Activated CD8-positive, alpha-beta T cell treated with anti-CD3 and anti-CD28 coated beads for 36 hours (primary cell): Measurements from ENCODE around the gene TAGLN2. TPM values are rescaled to one million over a fixed set of nuclear protein-coding genes. Genes with fewer than 3 reads are reported as not detected.

ENCODE experiments used
- ATAC-seq: fragments of 200-7000 bp; cut with Tn5 transposase; one replicate; pipeline ENCODE4 v1.10.0; 2021; ENCODE audit warnings: mild to moderate bottlenecking, moderate library complexity
- CTCF ChIA-PET: fragments of 350-600 bp; sonication (Branson Sonifier 250); formaldehyde crosslinking; loops from one replicate; lab custom pipeline; 2021; ENCODE audit warnings: antibody characterized with exemption; lab: Charles Lee
- POLR2A ChIA-PET: fragments of 350-600 bp; sonication (Branson Sonifier 250); formaldehyde crosslinking; loops from one replicate; lab custom pipeline; 2021; ENCODE audit warnings: antibody characterized with exemption; lab: Charles Lee
- DNase-seq: peaks from one replicate; pipeline ENCODE4 v3.0.0-alpha.2; 2020
- H3K27ac Mint-ChIP-seq: one replicate; pipeline ENCODE4 v1.8.0; 2021; ENCODE audit warnings: mild to moderate bottlenecking, mixed read lengths
- H3K27me3 Mint-ChIP-seq: one replicate; pipeline ENCODE4 v1.8.0; 2021; ENCODE audit warnings: mixed read lengths
- H3K36me3 Mint-ChIP-seq: one replicate; pipeline ENCODE4 v1.8.0; 2021; ENCODE audit warnings: low read depth, mixed read lengths
- H3K4me1 Mint-ChIP-seq: one replicate; pipeline ENCODE4 v1.8.0; 2021; ENCODE audit warnings: low read depth, mixed read lengths
- H3K4me3 Mint-ChIP-seq: one replicate; pipeline ENCODE4 v1.8.0; 2021; ENCODE audit warnings: mild to moderate bottlenecking, moderate library complexity, mixed read lengths
- H3K9me3 Mint-ChIP-seq: one replicate; pipeline ENCODE4 v1.8.0; 2021; ENCODE audit warnings: mixed read lengths
- intact Hi-C: fragments of 100-400 bp; cut with micrococcal nuclease; formaldehyde crosslinking; loops from one replicate; pipeline ENCODE4 v1.10.0; 2022
- total RNA-seq, 2 experiments: library from RNA; stranded (reverse); gene quantifications; one replicate each; pipeline ENCODE4 v1.2.3, GENCODE V29; 2021
- TF ChIP-seq, protein P1 (sequence below): fragments of 200-600 bp; IDR thresholded peaks from one replicate; pipeline ENCODE4 v1.8.0; 2022; ENCODE audit warnings: antibody characterized with exemption, mild to moderate bottlenecking

Gene TAGLN2
- total RNA-seq, 2 experiments from 2014 or later = 475 to 482 TPM

DNA sequence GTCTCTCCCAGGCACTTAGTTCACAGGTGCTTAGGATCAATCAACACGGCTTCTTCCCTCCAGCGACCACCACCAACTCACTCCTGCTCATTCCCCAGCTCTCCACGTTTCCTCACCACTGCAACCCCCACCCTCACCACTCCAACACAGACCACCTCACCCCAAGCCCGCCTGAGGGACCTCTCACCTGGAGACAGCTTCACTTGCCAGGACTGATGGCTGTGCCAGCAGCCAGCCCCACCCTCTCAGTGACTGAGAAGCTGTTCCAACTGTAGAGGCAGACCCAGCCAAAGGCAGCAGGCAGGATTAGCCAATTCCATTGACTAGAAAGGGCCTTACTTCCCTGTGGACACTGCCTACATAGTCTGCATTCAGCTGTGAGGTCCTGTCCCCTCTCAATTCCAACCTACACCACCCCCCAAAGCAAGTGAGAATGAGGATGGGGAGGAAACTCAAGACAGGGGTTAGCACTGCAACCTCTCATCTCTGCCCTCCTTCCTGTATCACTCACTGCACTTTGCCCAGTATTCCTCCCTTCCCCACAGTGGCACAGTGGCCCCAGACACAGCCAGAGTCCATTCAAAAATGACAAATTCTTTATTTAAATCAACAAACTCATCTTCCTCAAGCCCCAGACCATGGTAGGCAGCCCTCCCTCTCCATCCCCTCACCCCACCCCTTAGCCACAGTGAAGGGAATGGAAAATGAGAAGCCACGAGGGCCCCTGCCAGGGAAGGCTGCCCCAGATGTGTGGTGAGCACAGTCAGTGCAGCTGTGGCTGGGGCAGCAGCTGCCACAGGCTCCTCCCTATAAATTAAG, 7.6 kb downstream of the TAGLN2 start:
- POLR2A ChIA-PET = interaction anchor here (1.5 kb wide), 1 partner anchor 98 kb away, joined by 4 read pairs; no protein-coding TSS in a partner anchor
- peaks cover 56% of the 10 kb centered on the region for H3K36me3 Mint-ChIP-seq

DNA sequence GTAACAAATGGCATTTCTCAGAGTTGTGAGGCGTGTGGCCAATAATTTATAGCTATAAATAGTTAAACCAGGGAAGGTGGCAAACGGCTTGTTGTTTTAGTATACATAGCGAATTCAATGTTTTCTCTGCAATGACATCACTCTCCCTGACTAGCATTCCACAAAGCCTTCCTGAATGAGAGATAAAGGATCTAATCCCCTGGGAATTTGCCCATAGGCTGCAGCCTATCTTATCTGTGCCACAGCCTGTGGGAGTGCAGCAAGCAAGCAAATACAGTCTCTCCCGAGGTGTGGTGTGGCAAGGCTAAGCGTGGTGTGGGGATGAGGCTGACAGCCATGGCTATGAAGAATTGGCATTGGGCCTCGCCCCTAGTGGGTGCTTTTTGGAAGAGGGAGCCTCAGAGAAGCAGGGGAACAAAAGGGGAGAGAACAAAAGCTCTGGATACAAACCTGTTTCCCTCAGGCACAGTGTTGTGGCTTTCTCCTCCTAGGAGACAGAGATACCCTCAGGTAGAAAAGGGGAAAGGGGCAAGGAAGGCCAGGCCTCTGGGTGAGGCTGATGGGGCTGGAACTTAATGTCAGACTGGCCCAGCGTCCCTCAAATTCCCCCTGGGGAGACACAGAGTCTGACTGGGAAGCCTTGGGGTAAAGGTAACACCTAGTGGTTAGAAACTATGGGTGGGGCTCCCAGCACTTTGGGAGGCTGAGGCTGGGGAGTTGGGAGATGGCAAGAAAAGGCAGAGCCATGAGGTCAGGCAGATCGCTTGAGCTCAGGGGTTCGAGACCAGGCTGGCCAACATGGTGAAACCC, 8.9 kb downstream of the TAGLN2 start:
- POLR2A ChIA-PET = interaction anchor here (1.0 to 4.2 kb wide), 6 partner anchors 7 to 106 kb away, joined by 3 to 56 read pairs (median 4); partner anchors contain the start of gene TAGLN2
- peak overlapping the region; percentile 7 for H3K27ac Mint-ChIP-seq
- H3K4me3 Mint-ChIP-seq = no peak overlapping the region
- no peaks in the 10 kb centered on the region for H3K9me3 Mint-ChIP-seq
- H3K4me1 Mint-ChIP-seq = peaks cover 66% of the 10 kb centered on the region
- DNase-seq (no peak), ATAC-seq (no peak)
- no peaks in the 10 kb centered on the region for H3K27me3 Mint-ChIP-seq
- CTCF ChIA-PET = interaction anchor here (0.9 to 2.6 kb wide), 2 partner anchors 7 to 91 kb away, joined by 3 to 11 read pairs; no protein-coding TSS in a partner anchor
- peaks cover 46% of the 10 kb centered on the region for H3K36me3 Mint-ChIP-seq
- TF ChIP-seq, protein P1, sequence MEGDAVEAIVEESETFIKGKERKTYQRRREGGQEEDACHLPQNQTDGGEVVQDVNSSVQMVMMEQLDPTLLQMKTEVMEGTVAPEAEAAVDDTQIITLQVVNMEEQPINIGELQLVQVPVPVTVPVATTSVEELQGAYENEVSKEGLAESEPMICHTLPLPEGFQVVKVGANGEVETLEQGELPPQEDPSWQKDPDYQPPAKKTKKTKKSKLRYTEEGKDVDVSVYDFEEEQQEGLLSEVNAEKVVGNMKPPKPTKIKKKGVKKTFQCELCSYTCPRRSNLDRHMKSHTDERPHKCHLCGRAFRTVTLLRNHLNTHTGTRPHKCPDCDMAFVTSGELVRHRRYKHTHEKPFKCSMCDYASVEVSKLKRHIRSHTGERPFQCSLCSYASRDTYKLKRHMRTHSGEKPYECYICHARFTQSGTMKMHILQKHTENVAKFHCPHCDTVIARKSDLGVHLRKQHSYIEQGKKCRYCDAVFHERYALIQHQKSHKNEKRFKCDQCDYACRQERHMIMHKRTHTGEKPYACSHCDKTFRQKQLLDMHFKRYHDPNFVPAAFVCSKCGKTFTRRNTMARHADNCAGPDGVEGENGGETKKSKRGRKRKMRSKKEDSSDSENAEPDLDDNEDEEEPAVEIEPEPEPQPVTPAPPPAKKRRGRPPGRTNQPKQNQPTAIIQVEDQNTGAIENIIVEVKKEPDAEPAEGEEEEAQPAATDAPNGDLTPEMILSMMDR = no peak
- intact Hi-C loops = no loop called here

More for the DNA sequence above, 7.6 kb downstream of the TAGLN2 start:
- TF ChIP-seq, protein P1 = no peak
- intact Hi-C loops = no loop called here
- Mint-ChIP-seq H3K27ac (peak overlapping the region; percentile 62), H3K4me1 (peaks cover 66% of the 10 kb centered on the region), H3K27me3 (no peaks in the 10 kb centered on the region), H3K4me3 (no peak overlapping the region), H3K9me3 (no peaks in the 10 kb centered on the region)
- DNase-seq = no peak
- CTCF ChIA-PET = interaction anchor here (0.6 to 2.3 kb wide), 2 partner anchors 90 to 428 kb away, joined by 3 to 11 read pairs; no protein-coding TSS in a partner anchor
- ATAC-seq = no peak

DNA sequence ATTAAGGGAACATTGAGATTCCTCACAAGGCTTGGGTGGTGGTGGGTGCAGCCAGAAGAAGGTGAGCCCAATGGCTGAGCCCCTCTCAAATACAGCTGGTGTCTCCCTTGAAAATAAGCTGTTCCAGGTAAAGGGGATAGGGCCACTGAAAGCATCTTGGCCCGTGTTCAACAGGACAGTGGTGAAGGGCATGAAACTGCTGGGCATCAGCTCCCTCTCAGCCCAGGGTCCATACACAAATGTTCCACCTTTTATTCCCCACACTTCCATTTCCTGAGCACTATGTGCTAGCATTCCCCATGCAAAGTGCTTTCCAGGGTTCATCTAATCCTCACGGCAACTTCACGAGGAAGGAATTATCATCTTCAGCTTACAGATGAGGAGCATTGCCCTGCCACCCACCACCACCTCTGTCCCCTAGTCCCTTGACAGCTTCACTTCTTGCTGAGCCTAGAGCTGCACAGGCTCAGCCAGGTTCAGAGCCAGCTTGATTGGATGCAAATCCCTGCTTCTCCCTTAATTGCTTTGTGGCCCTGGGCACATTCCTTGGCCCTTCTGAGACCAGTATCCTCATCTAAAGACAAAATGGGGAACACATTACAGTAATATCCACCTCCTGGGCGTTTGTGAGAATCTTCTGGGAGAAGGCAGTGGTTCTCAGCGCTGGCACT, 9.6 kb downstream of the TAGLN2 start:
- no peak for DNase-seq
- TF ChIP-seq, protein P1 = no peak
- Mint-ChIP-seq H3K9me3 (no peaks in the 10 kb centered on the region), H3K27ac (peak overlapping the region; percentile 7), H3K27me3 (no peaks in the 10 kb centered on the region), H3K36me3 (peaks cover 41% of the 10 kb centered on the region), H3K4me3 (no peak overlapping the region), H3K4me1 (peaks cover 66% of the 10 kb centered on the region)
- CTCF ChIA-PET = interaction anchor here (0.9 to 2.6 kb wide), 3 partner anchors 8 to 91 kb away, joined by 3 to 11 read pairs (median 3); partner anchors contain the start of gene IGSF9
- no peak for ATAC-seq
- POLR2A ChIA-PET = interaction anchor here (1.0 to 4.2 kb wide), 6 partner anchors 8 to 105 kb away, joined by 3 to 56 read pairs (median 4); partner anchors contain the start of gene TAGLN2
- intact Hi-C loops = no loop called here

DNA sequence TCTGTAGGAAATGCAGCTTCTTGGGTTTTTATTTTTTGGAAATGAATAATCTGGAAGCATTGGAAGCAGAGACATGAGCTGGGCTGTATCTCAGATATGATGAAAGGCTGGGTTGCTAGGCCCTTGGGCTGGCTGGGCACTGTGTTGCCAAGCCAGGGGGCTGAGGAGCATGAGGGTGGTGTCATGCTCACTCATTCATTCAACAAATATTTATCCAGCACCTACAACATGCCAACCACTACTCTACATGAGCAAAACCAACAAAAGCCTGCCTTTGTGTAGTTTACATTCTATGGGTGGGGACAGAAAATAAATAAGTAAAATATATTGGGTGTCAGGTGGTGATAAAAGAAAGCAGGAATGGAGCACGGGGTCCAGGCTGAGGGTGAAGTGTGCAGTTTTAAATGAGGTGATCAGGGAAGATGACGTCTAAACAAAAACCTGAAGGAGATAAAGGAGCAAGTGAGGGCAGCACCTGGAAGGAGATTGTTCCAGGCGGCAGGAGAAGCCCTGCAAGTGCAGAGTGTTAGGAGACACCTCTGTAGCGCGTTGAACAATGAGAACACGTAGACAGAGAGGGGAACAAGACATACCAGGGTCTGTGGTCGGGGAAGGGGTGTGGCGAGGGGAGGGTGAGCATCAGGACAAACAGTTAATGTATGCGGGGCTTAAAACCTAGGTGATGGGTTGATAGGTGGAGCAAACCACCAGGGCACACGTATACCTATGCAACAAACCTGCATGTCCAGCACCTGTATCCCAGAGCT, 10.9 kb downstream of the TAGLN2 start:
- Mint-ChIP-seq H3K27me3 (no peaks in the 10 kb centered on the region), H3K27ac (no peak overlapping the region), H3K36me3 (peaks cover 28% of the 10 kb centered on the region), H3K4me3 (no peak overlapping the region), H3K4me1 (peaks cover 64% of the 10 kb centered on the region), H3K9me3 (no peaks in the 10 kb centered on the region)
- ATAC-seq (no peak), DNase-seq (no peak)
- TF ChIP-seq, protein P1 = no peak
- ChIA-PET CTCF (interaction anchor here (1.4 to 2.6 kb wide), 2 partner anchors 93 to 115 kb away, joined by 3 to 11 read pairs; no protein-coding TSS in a partner anchor), POLR2A (interaction anchor here (0.6 to 4.2 kb wide), 3 partner anchors 9 to 24 kb away, joined by 3 to 56 read pairs (median 5); partner anchors contain the start of gene TAGLN2)
- intact Hi-C loops = no loop called here
